GM12801 (cell line): ENCODE results near the gene SBF2.

ENCODE experiments used
- CTCF ChIP-seq: IDR thresholded peaks from one replicate; pipeline ENCODE4 v1.5.1; 2011; ENCODE audit warnings: control low read depth; ENCODE audit not compliant: insufficient read length; ENCODE audit errors: extremely low read depth

SBF2 gene

GRCh38 chr11:10232756-10233155 is 61.3 kb downstream of the SBF2 start:
- no peak for TF ChIP-seq CTCF

DNA sequence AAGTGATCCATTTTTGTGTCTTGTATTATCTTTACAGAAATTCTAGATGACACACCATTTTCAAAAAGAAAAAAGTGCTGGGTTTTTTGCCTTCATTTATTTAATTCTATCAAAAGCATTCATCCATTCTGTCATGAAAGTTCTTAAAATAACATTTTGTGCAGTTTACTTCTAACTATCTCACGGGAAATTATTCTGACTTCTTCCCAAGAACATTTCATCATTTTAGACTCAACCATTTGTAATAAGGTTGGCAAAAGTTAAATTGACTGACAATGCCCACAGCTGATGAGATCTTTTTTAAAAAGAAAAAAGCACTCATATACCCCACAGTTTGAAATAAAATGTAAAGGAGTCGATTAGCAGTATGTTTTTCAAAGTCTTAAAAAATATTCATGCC is 68.5 kb downstream of the SBF2 start:
- no peak for TF ChIP-seq CTCF

GRCh38 chr11:10222399-10222798 is 71.6 kb downstream of the SBF2 start:
- TF ChIP-seq CTCF, result no peak

GRCh38 chr11:10221342-10221741 is 72.7 kb downstream of the SBF2 start:
- TF ChIP-seq CTCF, result no peak

- TF ChIP-seq CTCF, result no peak
Measured at GRCh38 chr11:10211470-10211869, 82.5 kb downstream of the SBF2 start.

DNA sequence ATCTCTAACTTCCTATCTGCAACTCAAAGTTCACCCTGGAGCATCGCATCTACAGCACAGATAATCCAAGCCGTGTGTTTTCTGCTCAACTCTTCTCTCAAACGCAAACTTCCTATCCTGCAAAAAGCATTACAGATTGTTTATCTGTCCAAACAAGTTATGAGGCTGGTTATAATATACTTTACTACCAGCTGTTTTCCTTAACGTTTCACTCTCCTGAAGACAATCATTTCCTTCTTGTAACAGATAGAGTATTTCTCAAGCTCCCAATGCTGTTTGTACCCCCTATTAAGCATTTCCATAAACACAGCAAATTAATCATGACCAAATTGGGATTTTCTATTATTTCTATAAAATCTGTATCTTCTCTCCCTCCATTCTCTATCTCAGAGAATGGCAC is 84.7 kb downstream of the SBF2 start:
- no peak for TF ChIP-seq CTCF

DNA sequence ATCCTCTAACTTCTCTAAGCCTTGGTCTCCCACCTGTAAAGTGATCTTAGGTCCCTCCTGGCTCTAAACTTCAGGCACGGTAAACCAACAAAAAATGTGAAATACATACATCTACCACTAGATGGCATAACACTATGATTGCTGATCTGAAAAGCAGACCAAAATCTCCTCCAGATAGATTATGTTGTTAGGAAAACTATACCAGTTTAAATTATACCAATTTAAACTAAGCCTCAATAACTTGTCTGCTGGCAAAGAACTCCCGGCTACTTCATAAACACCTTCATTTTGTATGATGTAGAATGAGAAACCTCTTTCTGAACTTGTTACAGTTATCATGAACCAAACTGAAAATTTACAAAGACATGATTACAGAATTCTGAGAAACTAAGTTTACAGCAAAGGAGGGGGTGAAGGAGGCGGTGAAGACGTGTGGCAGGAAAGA is 85.9 kb downstream of the SBF2 start:
- no peak for TF ChIP-seq CTCF

DNA sequence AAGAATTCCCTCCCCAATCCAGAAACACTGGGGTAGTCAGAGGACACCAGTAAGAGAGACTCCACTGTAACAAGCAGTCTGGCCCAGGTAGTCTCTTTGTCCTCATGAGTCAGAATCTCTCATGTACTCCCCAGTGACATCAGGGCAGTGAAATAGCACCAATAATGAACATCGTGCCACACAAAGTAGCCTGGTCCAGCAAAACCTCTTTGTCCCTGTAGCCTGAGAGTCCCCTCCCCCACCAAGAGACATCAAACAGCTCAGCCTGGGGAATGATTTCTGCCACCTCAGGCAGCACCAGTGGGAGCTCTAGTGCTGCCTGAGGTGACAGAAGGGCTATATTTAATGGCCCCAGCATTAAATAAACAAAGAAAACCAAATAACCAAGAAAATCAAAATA is 88.1 kb downstream of the SBF2 start:
- TF ChIP-seq CTCF, result no peak
